ENCODE measurements around the gene DHCR7.

DNA sequence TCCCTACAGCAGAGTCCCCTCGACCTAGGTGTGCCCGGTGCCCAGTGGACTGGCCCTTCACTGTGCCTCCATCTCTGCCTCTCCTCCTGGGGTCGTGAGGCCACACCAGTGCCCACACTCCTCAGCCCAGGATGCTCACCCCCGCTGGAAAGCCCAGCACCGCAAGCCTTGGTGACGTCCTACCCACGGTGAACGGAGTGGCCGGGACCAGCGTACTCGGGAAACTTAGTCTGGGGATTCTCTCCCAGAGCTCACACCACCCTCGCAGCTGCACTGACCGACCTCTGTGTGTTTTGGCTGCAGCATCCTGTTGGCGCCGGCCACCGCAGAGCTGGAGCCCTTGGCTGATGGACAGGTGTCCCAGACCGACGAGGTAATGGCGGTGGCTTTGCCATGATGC is 43.3 kb upstream of the DHCR7 start:
- TF ChIP-seq CTCF (IDR thresholded peaks at IDR 0.05) (no peak), EZH2 (IDR thresholded peaks at IDR 0.05; ENCODE audit: borderline replicate concordance, insufficient read depth, low read depth, low read length, poor library complexity, severe bottlenecking) (no peak)
